GM19351 (cell line): ENCODE results near the gene FBXL12.
"Not testable (repeated sequence)": the region's sequence is repeated elsewhere in the genome, so short reads cannot be mapped to it uniquely, and the experiment has no call there.

Experiments
- ATAC-seq: cut with Tn5 transposase; IDR thresholded peaks from one replicate; pipeline ENCODE4 v1.9.1; 2021; ENCODE audit warnings: mild to moderate bottlenecking, moderate library complexity; ENCODE audit not compliant: unreplicated experiment

The FBXL12 gene

DNA sequence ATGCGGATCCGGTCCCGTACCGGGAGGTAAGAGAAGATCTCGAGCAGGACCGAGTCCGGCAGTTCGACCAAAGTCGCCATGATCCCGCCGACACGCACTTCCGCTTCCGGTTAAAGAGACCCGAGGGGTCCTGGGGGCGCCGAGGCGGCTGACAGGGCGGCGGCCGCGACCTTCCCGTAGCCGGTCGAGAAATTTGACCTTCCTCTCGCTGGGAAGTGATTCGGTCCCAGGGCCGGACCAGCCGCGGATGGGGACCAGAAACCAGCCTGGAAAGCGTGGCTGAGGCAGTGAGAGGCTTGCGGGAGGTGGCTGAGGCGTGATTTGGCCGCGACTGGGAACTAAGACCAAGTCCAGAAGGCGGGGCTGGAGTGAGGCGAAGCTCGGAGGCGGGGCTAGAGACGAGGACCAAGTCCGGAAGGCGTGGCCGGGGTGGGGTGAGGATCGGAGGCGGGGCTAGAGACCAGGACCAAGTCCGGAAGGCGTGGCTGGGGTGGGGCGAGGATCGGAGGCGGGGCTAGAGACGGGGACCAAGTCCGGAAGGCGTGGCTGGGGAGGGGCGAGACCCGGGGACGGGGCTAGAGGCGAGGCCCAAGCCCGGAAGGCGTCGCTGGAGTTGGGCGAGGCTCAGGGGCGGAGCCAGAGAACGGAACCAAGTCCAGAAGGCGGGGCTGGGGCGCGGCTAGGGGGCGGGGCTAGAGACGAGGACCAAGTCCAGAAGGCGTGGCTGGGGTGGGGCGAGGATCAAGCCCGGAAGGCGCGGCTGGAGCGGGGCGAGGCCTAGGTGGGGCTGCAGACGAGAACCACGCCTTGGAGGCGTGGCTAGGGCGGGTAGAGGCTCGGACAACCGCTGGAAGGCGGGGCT is at the start of gene FBXL12:
FBXL12 (minus strand) TSS at position 346 of the 862 bp plus-strand sequence; CDS start at position 80, 266 bp downstream.
- ATAC-seq: peak; percentile 78

- ATAC-seq: no peak
These were observed 47.0 kb upstream of the FBXL12 start for GRCh38 chr19:9865732-9866501.

DNA sequence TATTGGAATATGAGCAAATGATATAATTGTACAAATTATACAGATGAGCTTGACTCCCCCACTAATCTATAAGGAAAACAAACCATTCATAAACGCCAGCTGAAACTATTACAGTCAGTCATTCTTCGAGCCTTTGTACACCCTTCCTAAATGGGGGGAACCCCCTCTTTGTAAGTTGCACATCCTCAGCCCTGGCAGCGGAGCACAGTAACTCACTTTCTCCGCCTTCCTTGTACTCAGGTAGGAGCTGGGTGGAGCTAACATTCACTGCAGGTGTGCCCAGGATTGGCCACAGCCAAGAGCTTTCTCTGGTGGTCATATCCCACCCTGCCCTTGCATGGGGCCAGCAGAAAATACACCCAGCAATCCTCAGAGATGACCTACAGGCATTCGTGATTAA is 44.9 kb upstream of the FBXL12 start:
- no peak for ATAC-seq

DNA sequence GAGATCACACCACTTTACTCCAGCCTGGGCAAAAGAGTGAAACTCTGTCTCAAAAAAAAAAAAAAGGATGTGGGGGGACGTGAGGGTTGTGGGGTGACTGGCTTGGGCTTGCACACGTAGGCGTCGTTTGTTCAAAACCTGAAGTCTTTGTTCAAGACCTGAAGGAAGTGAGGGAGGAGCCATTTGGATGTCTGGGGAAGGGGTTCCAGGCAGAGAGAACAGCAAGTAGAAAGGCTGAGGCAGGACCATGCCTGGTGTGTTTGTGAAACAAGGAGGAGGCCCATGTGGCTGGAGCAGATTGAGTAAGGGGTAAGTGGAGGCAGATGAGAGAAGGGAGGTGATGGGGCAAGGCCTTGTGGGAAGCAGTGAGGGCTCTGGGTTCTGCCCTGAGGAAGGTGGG is 44.1 kb upstream of the FBXL12 start:
- no peak for ATAC-seq

DNA sequence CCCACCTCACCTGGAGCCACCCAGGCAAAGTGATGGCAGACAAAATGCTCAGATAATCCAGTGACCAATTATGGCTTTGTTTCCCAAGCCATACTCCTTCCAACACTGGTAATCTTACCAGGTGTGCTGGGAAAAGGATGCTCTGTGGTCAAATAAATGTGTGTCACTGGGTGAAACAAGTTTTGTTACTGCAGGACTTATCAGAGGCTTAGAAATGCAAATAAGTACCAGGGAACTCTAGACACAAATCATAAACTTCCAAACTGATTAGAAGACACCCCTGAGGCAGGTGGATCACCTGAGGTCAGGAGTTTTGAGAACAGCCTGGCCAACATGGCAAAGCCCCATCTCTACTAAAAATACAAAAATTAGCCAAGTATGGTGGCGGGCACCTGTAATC is 42.6 kb upstream of the FBXL12 start:
- ATAC-seq: no peak

GRCh38 chr19:9860407-9860806 is 41.5 kb upstream of the FBXL12 start:
- ATAC-seq: no peak

- ATAC-seq: no peak
These were observed 39.9 kb upstream of the FBXL12 start for GRCh38 chr19:9858766-9859165.

- no peak for ATAC-seq
These were observed 39.3 kb upstream of the FBXL12 start for GRCh38 chr19:9857920-9858746.

- no peak for ATAC-seq
These were observed 38.3 kb upstream of the FBXL12 start for GRCh38 chr19:9857076-9857721.

GRCh38 chr19:9856609-9857008 is 37.7 kb upstream of the FBXL12 start:
- ATAC-seq: no peak

GRCh38 chr19:9854282-9854846 is 35.5 kb upstream of the FBXL12 start:
- no peak for ATAC-seq

GRCh38 chr19:9850235-9850959 is 31.5 kb upstream of the FBXL12 start:
- no peak for ATAC-seq

DNA sequence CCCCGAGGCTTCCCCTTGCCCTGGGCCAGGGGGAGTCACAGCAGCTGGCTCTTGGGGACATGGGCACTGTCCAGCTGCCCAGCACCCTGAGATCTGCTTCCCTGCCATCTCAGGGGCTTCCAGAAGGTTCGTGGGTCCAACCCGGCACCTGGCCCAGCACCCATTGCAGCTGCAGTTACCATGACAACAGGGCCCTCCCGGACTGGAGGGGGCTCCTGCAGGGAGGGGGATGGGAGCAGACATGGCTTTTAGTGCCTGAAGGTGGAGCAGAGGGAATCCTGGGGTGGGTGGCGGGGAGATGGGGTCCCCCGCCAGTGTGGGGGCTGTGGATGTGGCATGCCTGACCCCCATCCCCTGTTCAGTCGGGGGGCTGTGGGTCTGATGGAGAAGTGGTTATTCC is 30.9 kb upstream of the FBXL12 start:
- ATAC-seq: no peak

DNA sequence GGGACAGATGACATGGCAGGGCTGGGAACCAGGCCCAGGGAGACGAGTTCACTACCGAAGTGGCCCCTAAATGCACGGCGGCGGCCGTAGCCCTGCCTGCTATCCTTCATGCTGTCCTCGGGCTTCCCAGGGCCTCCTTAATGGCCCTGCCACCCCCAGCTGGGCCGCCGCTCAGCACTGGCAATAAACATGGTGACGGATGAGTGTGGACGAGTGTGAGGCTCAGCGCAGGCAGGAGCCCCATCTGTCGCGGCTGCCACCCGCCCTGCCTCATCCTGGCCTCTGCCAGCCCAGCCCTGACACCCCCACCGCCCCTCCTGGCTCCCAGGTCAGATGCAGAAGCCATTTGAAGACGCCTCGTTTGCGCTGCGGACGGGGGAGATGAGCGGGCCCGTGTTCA is 29.9 kb upstream of the FBXL12 start:
- no peak for ATAC-seq

GRCh38 chr19:9848060-9848459 is 29.2 kb upstream of the FBXL12 start:
- no peak for ATAC-seq

DNA sequence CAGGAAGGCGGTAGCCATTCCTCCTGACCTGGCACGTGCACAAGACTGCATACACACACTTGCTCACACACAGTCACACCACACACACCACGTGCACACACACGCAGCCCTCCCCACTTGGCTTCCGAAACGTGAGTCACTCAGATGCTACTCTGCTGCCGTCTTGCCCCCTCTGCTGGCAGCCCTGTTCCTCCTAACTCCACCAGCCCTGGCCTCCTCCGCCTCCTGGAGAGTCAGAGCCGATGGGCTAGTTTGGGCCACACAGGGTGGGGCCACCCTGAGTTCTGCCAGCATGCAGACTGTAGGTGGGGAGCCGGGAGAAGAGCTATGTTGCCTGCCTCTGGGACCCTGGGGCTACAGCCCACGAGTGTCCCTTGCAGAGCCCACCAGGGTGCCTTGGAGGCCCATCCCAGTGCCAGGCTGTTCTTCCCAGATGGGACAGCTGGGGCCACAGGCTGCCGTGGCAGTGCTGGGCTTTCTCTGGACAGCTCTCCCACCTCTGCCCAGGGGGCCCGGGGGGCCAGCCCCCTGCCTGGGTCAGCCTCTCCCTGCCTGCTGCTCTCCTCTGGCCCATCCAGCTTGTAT is 28.3 kb upstream of the FBXL12 start:
- no peak for ATAC-seq

DNA sequence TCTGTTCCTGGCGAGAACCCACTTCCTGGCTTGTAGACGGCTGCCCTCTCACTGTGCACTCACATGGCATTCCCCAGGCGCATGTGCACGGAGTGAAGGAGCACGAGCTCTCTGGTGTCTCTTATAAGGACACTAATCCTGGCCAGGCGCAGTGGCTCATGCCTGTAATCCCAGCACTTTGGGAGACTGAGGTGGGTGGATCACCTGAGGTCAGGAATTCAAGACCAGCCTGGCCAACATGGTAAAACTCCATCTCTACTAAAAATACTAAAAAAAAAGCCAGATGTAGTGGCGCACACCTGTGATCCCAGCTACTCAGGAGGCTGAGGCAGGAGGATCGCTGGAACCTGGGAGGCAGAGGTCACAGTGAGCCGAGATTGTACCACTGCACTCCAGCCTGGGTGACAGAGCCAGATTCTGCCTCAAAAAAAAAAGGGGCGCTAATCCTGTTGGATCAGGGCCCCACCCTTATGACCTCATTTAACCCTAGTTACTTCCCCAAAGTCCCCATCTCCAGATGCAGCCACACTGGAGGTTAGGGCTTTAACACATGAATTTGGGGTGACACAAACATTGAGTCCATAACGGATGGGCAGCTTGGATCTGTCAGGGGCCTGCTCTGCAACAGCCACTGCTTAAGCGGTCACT is 24.9 kb upstream of the FBXL12 start:
- not testable (repeated sequence) for ATAC-seq

GRCh38 chr19:9842834-9843625 is 24.2 kb upstream of the FBXL12 start:
- ATAC-seq: no peak
